Measurements from ENCODE around the gene NCOR1. TPM values are rescaled to one million over a fixed set of nuclear protein-coding genes. Genes with fewer than 3 reads are reported as not detected.

Gene NCOR1
- total RNA-seq, 2 experiments from 2014 or later = 118 TPM

GRCh38 chr17:16108386-16108785, 106.9 kb downstream of the NCOR1 start:
- ChIA-PET POLR2A (no interaction called here), CTCF (no interaction called here)
- DNase-seq = no peak
- ATAC-seq (ENCODE audit: poor library complexity) = no peak
- Mint-ChIP-seq H3K4me3 (no peak overlapping the region), H3K9me3 (no peaks in the 10 kb centered on the region), H3K36me3 (ENCODE audit: low read depth) (peaks cover 77% of the 10 kb centered on the region), H3K27me3 (no peaks in the 10 kb centered on the region), H3K4me1 (ENCODE audit: low read depth) (peaks cover 7% of the 10 kb centered on the region), H3K27ac (no peak overlapping the region)
- H3K9me3 ChIP-seq (ENCODE audit: control insufficient read depth in 1 of 2, insufficient read depth in 1 of 2, low read length in 2 of 2) = no peaks in the 10 kb centered on the region
- no peaks in the 10 kb centered on the region for H3K4me1 ChIP-seq (ENCODE audit: insufficient read depth, low read length)
- no peak overlapping the region for H3K27ac ChIP-seq (ENCODE audit: low read depth in 1 of 2, low read length in 2 of 2)
- TF ChIP-seq CTCF (IDR thresholded peaks at IDR 0.05) = no peak
- H3K4me3 ChIP-seq (ENCODE audit: low read length) = no peak overlapping the region
- intact Hi-C loops (cut with DNase I, micrococcal nuclease) = no loop called here
- H3K27me3 ChIP-seq (ENCODE audit: control insufficient read depth in 1 of 2, insufficient read depth in 2 of 2, low read length in 2 of 2) = no peaks in the 10 kb centered on the region
- peaks cover 28% of the 10 kb centered on the region for H3K36me3 ChIP-seq (ENCODE audit: insufficient read depth, low read length)

GRCh38 chr17:16107165-16107770, 108.1 kb downstream of the NCOR1 start:
- Mint-ChIP-seq H3K27me3 (no peaks in the 10 kb centered on the region), H3K4me1 (ENCODE audit: low read depth) (peaks cover 7% of the 10 kb centered on the region), H3K36me3 (ENCODE audit: low read depth) (peaks cover 73% of the 10 kb centered on the region), H3K27ac (no peak overlapping the region), H3K9me3 (no peaks in the 10 kb centered on the region), H3K4me3 (no peak overlapping the region)
- no peak overlapping the region for H3K4me3 ChIP-seq (ENCODE audit: low read length)
- no peaks in the 10 kb centered on the region for H3K27me3 ChIP-seq (ENCODE audit: control insufficient read depth in 1 of 2, insufficient read depth in 2 of 2, low read length in 2 of 2)
- no peak overlapping the region for H3K27ac ChIP-seq (ENCODE audit: low read depth in 1 of 2, low read length in 2 of 2)
- TF ChIP-seq CTCF (IDR thresholded peaks at IDR 0.05) = no peak
- ATAC-seq (ENCODE audit: poor library complexity) (no peak), DNase-seq (no peak)
- H3K36me3 ChIP-seq (ENCODE audit: insufficient read depth, low read length) = peaks cover 29% of the 10 kb centered on the region
- POLR2A ChIA-PET = no interaction called here
- H3K9me3 ChIP-seq (ENCODE audit: control insufficient read depth in 1 of 2, insufficient read depth in 1 of 2, low read length in 2 of 2) = no peaks in the 10 kb centered on the region
- no peaks in the 10 kb centered on the region for H3K4me1 ChIP-seq (ENCODE audit: insufficient read depth, low read length)
- intact Hi-C loops (cut with DNase I, micrococcal nuclease) = no loop called here
- CTCF ChIA-PET = interaction anchor here (0.6 to 0.7 kb wide), 2 partner anchors 13 to 1010 kb away, joined by 3 read pairs; no protein-coding TSS in a partner anchor

- H3K27ac Mint-ChIP-seq = no peak overlapping the region
- Histone ChIP-seq H3K27ac (ENCODE audit: low read depth in 1 of 2, low read length in 2 of 2) (no peak overlapping the region), H3K27me3 (ENCODE audit: control insufficient read depth in 1 of 2, insufficient read depth in 2 of 2, low read length in 2 of 2) (no peaks in the 10 kb centered on the region), H3K4me3 (ENCODE audit: low read length) (no peak overlapping the region), H3K9me3 (ENCODE audit: control insufficient read depth in 1 of 2, insufficient read depth in 1 of 2, low read length in 2 of 2) (no peaks in the 10 kb centered on the region), H3K4me1 (ENCODE audit: insufficient read depth, low read length) (no peaks in the 10 kb centered on the region), H3K36me3 (ENCODE audit: insufficient read depth, low read length) (peaks cover 37% of the 10 kb centered on the region)
- DNase-seq (no peak), ATAC-seq (ENCODE audit: poor library complexity) (no peak)
- H3K36me3 Mint-ChIP-seq (ENCODE audit: low read depth) = peaks cover 76% of the 10 kb centered on the region
- no peaks in the 10 kb centered on the region for H3K9me3 Mint-ChIP-seq
- POLR2A ChIA-PET = no interaction called here
- peaks cover 7% of the 10 kb centered on the region for H3K4me1 Mint-ChIP-seq (ENCODE audit: low read depth)
- H3K27me3 Mint-ChIP-seq = no peaks in the 10 kb centered on the region
- H3K4me3 Mint-ChIP-seq = no peak overlapping the region
- intact Hi-C loops (cut with DNase I, micrococcal nuclease) = no loop called here
- CTCF ChIA-PET = interaction anchor here (0.7 to 0.8 kb wide), 2 partner anchors 11 to 1956 kb away, joined by 3 read pairs; no protein-coding TSS in a partner anchor
- TF ChIP-seq CTCF (IDR thresholded peaks at IDR 0.05) = no peak
Measured at GRCh38 chr17:16106161-16106891, 109.0 kb downstream of the NCOR1 start.
